DOHH2 (cell line): ENCODE measurements around the gene RAP1GDS1.

ENCODE experiments used
- H3F3A ChIP-seq: fragments of 200-600 bp; sonication (generic), shearing (Covaris generic); 2 replicates; pipeline ENCODE4 v1.6.0; 2016; ENCODE audit warnings: antibody characterized with exemption, mild to moderate bottlenecking; ENCODE audit not compliant: control insufficient read depth, insufficient read depth
- H3K27ac ChIP-seq: fragments of 200-600 bp; sonication (generic); 2 replicates; pipeline ENCODE4 v1.5.1; 2014; ENCODE audit warnings: low read depth, mild to moderate bottlenecking, low read length, moderate library complexity
- H3K27me3 ChIP-seq: fragments of 200-600 bp; sonication (generic); 2 replicates; pipeline ENCODE4 v1.6.1; 2014; ENCODE audit warnings: mild to moderate bottlenecking, low read length, mixed read lengths; ENCODE audit not compliant: control insufficient read depth
- H3K36me3 ChIP-seq: fragments of 200-600 bp; sonication (generic); 2 replicates; pipeline ENCODE4 v1.6.1; 2014; ENCODE audit warnings: mild to moderate bottlenecking, low read length, moderate library complexity, mixed read lengths; ENCODE audit not compliant: control insufficient read depth
- H3K4me1 ChIP-seq: fragments of 200-600 bp; sonication (generic); 2 replicates; pipeline ENCODE4 v1.6.1; 2014; ENCODE audit warnings: mild to moderate bottlenecking, low read length, mixed read lengths; ENCODE audit not compliant: control insufficient read depth
- H3K4me2 ChIP-seq: fragments of 200-600 bp; sonication (generic); 2 replicates; pipeline ENCODE4 v1.6.0; 2014; ENCODE audit warnings: mild to moderate bottlenecking, low read length, moderate library complexity
- H3K4me3 ChIP-seq: fragments of 200-600 bp; sonication (generic); 2 replicates; pipeline ENCODE4 v1.5.1; 2014; ENCODE audit warnings: mild to moderate bottlenecking, low read length, mixed read lengths
- H3K79me2 ChIP-seq: fragments of 200-600 bp; sonication (generic); 2 replicates; pipeline ENCODE4 v1.6.1; 2014; ENCODE audit warnings: mild to moderate bottlenecking, low read length, mixed read lengths; ENCODE audit not compliant: control insufficient read depth
- H3K9me2 ChIP-seq: fragments of 200-600 bp; sonication (generic); replicated peaks from 2 replicates; pipeline ENCODE4 v1.6.1; 2014; ENCODE audit warnings: mild to moderate bottlenecking, low read length, mixed read lengths; ENCODE audit not compliant: control insufficient read depth
- H3K9me3 ChIP-seq: fragments of 200-600 bp; sonication (generic); 2 replicates; pipeline ENCODE4 v1.6.1; 2014; ENCODE audit warnings: antibody characterized with exemption, low read length, mixed read lengths; ENCODE audit not compliant: control insufficient read depth, insufficient read depth
- H4K20me1 ChIP-seq: fragments of 200-600 bp; sonication (generic); 2 replicates; pipeline ENCODE4 v1.6.0; 2014; ENCODE audit warnings: low read depth, mild to moderate bottlenecking, antibody characterized with exemption, low read length, moderate library complexity; ENCODE audit not compliant: control insufficient read depth, insufficient read depth
- EZH2phosphoT487 ChIP-seq: fragments of 200-600 bp; sonication (generic); IDR thresholded peaks from 2 replicates; pipeline ENCODE4 v1.6.1; 2017; ENCODE audit warnings: borderline replicate concordance, mild to moderate bottlenecking, antibody characterized with exemption, low read length, moderate library complexity, mixed read lengths
- TF ChIP-seq, protein P1 (sequence below): fragments of 200-600 bp; sonication (generic); IDR thresholded peaks from one replicate; pipeline ENCODE4 v1.5.1; 2014; ENCODE audit warnings: antibody characterized with exemption, mild to moderate bottlenecking, low read depth, low read length; ENCODE audit not compliant: poor library complexity, severe bottlenecking

Gene RAP1GDS1

DNA sequence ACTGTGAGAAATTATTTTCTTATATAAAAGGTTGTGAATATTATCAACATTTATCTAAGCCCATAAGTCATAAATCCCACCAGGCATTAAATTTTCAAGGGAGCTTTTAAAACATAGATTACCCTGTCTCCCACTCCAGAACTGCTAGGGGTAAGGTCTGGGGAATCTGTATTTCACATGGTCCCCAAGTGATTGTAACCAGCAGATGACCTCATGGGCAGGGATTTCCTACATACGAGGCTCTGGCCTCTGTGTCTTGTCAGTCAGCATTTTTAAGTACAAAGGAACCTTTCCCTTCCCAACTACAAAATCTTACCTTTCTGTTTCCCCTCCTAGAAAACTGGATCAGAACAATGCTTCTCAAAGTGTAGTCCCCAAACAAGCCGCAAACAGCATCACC, 208.6 kb downstream of the RAP1GDS1 start:
- Histone ChIP-seq H3K4me3 (no peak overlapping the region), H3K27me3 (peaks cover 18% of the 10 kb centered on the region), H3K79me2 (no peaks in the 10 kb centered on the region), H3K4me2 (no peak overlapping the region), H4K20me1 (no peaks in the 10 kb centered on the region), H3K9me3 (no peaks in the 10 kb centered on the region), H3F3A (no peaks in the 10 kb centered on the region), H3K36me3 (no peaks in the 10 kb centered on the region), H3K4me1 (0 out of 2 replicates have a peak, but pooled peaks cover 4% of the 10 kb centered on the region), H3K9me2 (no peaks in the 10 kb centered on the region), H3K27ac (no peak overlapping the region)
- TF ChIP-seq EZH2phosphoT487: no peak
- TF ChIP-seq, protein P1, sequence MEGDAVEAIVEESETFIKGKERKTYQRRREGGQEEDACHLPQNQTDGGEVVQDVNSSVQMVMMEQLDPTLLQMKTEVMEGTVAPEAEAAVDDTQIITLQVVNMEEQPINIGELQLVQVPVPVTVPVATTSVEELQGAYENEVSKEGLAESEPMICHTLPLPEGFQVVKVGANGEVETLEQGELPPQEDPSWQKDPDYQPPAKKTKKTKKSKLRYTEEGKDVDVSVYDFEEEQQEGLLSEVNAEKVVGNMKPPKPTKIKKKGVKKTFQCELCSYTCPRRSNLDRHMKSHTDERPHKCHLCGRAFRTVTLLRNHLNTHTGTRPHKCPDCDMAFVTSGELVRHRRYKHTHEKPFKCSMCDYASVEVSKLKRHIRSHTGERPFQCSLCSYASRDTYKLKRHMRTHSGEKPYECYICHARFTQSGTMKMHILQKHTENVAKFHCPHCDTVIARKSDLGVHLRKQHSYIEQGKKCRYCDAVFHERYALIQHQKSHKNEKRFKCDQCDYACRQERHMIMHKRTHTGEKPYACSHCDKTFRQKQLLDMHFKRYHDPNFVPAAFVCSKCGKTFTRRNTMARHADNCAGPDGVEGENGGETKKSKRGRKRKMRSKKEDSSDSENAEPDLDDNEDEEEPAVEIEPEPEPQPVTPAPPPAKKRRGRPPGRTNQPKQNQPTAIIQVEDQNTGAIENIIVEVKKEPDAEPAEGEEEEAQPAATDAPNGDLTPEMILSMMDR: no peak

DNA sequence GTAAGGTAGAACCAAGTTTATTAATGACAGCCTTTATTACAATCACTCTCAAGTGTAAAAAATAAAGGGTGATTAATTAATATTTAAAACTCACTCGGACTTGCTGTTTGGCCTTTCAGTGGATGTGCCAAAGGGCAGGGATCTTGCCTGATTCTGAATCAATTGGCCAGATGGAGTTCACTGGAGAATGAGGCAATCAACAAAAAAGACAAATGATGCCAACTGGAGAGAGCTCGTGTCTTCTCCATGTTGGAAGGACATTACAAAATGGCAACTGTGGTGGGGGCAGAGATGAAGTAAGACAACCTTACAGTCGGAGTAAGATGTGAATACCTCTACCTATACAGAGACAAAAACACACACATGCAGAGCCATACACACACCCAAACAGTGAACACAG, 209.2 kb downstream of the RAP1GDS1 start:
- H4K20me1 ChIP-seq: no peaks in the 10 kb centered on the region
- H3K4me2 ChIP-seq: no peak overlapping the region
- no peaks in the 10 kb centered on the region for H3K9me3 ChIP-seq
- H3K9me2 ChIP-seq: no peaks in the 10 kb centered on the region
- H3K27ac ChIP-seq: no peak overlapping the region
- no peaks in the 10 kb centered on the region for H3K79me2 ChIP-seq
- H3K4me3 ChIP-seq: no peak overlapping the region
- no peaks in the 10 kb centered on the region for H3K36me3 ChIP-seq
- peaks cover 18% of the 10 kb centered on the region for H3K27me3 ChIP-seq
- H3K4me1 ChIP-seq: 0 out of 2 replicates have a peak, but pooled peaks cover 4% of the 10 kb centered on the region
- H3F3A ChIP-seq: no peaks in the 10 kb centered on the region
- TF ChIP-seq, protein P1: no peak
- TF ChIP-seq EZH2phosphoT487: no peak

DNA sequence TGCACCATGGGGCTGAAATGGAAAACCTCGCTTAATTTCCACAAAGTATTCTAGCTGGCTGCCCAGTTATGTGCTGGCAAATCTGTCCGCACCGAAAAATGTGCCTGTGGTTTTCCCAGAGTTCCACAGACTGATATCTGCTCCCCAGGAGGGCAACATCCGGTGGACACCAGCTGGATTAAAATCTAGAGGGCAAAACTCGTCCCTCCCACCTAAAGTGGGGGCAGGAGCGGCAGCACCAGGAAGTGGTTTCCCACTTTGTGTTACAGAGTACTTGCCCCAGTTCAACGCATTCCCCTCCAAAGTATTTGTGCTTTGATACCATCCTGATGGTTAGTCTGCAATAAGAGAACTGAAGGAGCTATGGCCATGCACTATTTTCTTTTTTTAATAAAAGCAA, 209.6 kb downstream of the RAP1GDS1 start:
- Histone ChIP-seq H3K27ac (no peak overlapping the region), H3K9me2 (no peaks in the 10 kb centered on the region), H3K79me2 (no peaks in the 10 kb centered on the region), H3K4me3 (no peak overlapping the region), H3K4me2 (no peak overlapping the region), H3K9me3 (no peaks in the 10 kb centered on the region), H3K4me1 (0 out of 2 replicates have a peak, but pooled peaks cover 4% of the 10 kb centered on the region), H3K36me3 (no peaks in the 10 kb centered on the region), H3F3A (no peaks in the 10 kb centered on the region), H3K27me3 (peaks cover 18% of the 10 kb centered on the region), H4K20me1 (no peaks in the 10 kb centered on the region)
- TF ChIP-seq, protein P1: no peak
- no peak for TF ChIP-seq EZH2phosphoT487
